HG03045 (cell line): ENCODE data around the gene DEF6.

Experiments
- ATAC-seq: cut with Tn5 transposase; IDR thresholded peaks from one replicate; pipeline ENCODE4 v1.9.1; 2021; ENCODE audit warnings: mild to moderate bottlenecking, moderate library complexity; ENCODE audit not compliant: unreplicated experiment

Gene DEF6

GRCh38 chr6:35370124-35370741 lies 72.6 kb downstream of the DEF6 start:
- no peak for ATAC-seq

- ATAC-seq = no peak
Observed at GRCh38 chr6:35370785-35371493, 73.3 kb downstream of the DEF6 start.
